Fibroblast of upper back skin (primary cell): ENCODE results near the gene ERN2.

Source experiments
- DNase-seq: peaks from one replicate; pipeline ENCODE4 v3.0.0-alpha.2; 2013

ERN2 gene

DNA sequence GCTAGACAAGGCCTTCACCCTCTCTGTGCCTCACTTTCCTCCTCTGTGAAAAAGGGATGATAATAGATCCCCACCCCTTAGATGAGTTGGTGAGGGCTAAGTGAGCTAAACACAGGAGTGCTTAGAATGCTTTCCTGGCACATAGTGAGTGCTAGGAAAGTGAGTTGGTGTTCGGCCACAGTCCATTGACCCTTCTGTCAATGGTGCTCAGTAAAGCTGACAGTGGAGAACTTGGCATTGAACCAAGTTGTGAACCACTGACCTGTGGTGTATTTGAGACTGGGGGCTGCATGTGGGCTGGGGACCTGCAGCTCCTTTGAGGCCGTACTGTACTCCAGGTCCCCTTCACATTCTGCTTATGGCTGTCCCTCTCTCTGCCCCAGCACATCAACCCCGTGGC, 29.5 kb downstream of the ERN2 start:
- DNase-seq, result no peak

DNA sequence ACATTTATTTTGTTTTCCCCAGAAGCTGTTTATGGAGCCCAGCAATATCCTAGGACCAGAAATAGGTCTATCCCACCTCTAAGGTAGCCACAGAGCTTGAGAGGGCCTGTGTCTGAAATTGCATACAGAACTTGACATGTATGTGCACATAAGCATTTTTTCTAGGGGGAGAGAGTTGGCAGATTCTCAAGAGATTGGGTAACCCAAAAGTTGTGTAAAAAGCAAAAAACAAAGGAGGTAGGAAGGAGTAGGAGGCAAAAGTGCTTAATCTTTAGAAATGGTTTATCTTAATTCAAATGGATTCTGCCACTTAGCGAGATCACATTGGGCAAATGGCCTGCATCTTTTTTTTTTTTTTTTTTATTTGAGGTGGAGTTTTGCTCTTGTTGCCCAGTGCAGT, 30.8 kb downstream of the ERN2 start:
- DNase-seq, result peak; percentile 13

DNA sequence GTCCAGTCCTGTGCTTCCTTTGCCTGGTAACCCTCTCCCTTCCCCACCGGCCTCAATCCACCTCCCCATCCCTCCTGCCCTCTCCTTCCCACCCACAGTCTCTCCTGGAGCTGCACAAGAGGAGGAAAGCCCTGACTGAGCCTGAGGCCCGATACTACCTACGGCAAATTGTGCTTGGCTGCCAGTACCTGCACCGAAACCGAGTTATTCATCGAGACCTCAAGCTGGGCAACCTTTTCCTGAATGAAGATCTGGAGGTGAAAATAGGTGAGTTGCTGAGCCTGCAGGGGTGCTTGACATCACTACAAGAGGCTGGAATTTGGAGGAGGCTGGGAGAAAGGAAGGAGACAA, 33.1 kb downstream of the ERN2 start:
- no peak for DNase-seq

DNA sequence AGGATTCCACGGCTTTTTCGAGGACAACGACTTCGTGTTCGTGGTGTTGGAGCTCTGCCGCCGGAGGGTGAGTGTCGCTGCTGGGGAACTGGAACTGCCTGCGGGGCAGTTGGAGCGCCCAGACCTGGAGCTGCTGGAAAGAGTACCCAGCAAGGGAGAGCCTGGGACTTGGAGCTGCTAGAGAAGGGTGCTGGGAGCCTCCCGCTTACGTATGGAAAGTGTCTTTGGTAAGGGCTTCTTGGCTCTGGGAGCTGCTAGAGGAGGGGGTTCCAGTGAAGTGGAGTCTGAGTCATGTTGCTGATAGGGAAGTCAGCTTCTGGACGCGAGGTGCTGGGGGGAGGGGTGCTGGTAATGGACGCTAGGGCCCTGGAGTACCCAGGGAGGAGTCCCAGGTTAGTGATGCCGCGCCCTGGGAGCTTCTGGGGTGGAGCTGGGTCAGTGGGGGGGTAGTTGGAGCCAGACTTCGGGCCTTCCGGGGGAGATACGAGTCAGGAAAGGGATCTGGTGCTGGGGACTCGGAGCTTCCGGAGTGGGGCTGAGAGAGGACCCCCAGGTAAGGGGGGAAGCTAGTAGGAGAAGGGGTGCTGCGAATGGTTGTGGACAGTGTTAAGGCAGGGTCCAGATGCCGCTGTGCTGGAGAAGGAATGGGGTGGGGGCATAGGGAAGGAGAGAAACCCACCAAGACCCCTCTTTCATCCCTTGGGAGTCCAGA, 33.6 kb downstream of the ERN2 start:
- DNase-seq, result peak; percentile 23

DNA sequence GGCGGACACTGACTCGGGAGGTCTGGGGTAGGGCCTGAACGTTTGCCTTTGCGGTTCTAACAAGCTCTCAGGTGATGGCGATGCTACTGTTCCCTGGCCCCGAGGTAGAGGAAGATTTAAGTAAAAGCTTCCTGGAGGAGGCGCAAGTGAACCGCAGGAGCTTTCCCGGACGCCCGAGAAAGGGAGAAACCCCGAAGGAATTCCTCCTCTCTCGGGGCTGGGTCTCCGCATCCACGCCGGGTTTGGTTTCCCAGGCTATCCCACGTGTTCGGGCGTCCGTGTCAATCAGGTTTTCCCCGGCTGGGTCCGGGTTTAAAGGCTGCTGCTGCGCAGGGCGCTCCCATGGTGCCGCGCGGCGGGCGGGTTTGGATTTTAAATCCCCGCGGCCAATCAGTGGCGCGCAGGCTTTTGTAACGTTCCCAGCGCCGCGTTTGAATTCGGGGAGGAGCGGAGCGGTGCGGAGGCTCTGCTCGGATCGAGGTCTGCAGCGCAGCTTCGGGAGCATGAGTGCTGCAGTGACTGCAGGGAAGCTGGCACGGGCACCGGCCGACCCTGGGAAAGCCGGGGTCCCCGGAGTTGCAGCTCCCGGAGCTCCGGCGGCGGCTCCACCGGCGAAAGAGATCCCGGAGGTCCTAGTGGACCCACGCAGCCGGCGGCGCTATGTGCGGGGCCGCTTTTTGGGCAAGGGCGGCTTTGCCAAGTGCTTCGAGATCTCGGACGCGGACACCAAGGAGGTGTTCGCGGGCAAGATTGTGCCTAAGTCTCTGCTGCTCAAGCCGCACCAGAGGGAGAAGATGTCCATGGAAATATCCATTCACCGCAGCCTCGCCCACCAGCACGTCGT, 34.4 kb downstream of the ERN2 start, which contains the start of gene PLK1:
TSS of gene PLK1 (plus strand) at position 460 of the 844 bp plus-strand sequence. CDS start at position 504, 44 bp downstream.
- DNase-seq, result peak; percentile 77

DNA sequence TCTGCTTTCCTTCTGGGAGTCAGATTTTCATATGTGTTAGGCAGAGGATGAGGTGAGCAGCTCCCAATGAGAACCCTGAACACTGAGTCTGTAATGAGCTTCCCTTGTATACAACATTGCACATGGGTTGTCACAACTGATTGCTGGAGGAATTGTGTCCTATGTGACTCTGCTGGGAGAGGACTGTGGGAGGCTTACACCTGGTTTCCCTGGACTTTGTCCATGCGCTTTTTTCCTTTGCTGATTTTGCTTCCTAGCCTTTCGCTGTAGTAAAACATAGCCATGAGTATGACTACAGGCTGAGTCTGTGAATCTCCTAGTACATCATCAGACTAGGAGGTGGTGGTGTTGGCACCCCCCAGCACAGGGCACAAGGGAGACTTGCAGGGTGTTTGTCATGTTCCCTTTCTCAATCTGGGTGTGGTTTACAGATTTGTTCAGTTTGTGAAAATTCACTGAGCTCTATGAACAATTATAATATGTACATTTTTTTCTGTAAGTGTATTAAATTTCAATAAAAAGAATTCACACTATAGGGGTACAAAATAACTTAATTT, 36.0 kb downstream of the ERN2 start:
- DNase-seq, result no peak

DNA sequence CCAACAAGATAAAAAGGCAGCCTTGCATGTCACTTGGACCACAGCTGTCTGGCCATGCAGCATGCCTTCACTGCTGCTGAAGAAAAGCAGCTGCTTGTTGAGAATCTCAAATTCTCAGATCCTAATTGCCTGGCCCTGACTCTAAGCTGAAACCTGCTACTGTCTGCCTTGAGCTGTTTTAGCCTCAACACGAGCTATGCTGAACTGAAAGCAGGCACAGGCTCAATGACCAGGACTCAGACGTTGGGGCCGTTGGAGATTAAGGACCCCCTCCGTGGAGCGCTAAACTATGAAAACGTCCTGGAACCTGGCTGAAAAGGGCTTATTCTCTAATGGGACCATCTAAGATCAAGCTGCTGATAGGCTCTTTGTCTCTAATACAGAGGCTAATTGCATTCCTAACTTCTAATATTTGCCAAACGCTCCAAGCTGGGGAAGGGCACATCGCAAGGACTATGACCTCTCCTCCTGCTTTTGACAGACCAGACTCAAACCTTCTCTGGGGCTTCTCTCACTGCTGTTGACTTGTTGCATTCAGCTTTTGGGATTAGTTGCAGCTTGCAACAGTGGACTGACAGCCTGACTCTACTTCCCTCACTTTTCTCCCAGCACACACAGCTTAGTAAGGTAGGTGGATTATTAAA, 38.9 kb downstream of the ERN2 start:
- no peak for DNase-seq

DNA sequence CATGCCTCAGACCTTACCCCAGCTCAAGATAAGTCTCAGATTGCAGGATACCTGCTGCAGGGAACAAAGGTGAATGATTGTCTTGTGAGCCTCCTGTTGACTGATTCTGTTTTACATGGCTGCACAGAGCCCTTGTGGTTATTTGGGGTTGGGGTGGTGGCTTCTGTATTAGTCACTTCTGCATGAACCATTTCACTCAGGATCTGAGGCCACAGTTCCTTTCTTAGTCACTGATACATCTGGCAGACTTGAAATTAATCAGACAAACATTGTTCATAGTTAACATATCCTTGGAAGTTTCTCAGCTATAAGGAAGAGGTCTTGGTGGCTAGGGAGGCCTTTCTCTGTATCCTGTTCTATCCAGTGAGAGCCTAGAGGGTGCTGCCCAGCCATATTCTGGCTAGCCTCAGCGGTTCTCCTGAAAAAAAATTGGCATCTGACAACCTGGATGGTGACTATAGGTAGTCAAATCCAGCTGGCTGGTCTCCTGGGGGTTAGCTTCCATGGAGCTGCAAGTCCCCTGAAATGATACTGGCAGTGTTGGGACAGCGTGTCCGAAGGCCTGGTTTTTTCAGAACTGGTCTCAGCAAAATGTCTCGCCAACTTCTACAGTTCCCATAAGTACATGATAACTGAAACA, 42.8 kb downstream of the ERN2 start:
- DNase-seq, result peak; percentile 85

DNA sequence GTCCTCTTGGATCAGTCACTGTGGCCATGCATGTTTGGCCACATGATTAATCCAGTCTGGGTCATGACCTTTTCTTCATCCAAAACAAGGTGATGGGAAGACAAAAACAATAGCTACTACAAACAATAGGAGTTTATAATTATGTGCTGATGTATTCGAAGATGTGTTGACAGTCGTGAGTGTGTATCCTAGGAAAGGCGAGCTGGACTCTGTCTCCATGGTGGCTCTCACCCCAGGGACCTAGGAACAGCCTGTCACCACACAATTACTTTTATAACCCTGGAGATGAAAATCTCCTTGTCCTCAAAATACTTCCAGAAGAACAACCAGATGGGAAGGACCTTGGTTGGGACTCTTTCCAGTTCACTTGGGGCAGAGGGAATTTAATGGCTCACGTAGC, 44.1 kb downstream of the ERN2 start:
- no peak for DNase-seq

DNA sequence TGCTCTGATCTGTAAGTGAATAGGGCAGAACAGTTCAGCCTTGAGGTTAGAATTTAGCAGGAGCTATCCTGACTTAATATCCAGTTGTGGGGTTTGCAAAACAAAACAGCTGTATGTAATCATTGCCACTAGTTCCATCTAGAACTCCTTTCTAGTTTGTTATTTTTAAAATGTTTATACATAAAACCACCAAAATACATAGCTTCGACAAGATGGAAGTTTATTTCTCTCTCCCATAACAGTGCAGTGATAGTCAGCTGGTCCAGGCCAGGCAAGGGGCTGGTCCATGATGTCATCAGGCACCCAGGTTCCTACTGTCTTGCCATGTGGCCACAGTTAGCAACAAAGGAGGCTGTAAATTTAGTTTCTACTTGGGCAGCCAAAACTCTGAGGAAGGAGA, 44.8 kb downstream of the ERN2 start:
- DNase-seq, result no peak

DNA sequence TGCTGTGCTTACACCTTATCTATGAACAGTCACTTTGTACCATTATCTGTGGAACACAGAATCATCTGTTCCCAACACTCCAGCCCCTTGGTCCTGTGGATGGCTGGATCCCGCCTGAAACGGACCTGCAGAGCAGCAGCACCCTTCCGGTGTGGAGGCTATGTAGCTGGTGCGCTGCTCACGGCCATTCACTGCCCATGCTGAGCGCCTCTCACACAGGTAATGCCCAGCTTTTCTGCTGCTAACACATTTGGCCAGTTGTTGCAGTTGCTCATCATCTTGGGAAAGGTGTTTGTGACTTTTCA, 45.7 kb downstream of the ERN2 start:
- DNase-seq, result no peak

DNA sequence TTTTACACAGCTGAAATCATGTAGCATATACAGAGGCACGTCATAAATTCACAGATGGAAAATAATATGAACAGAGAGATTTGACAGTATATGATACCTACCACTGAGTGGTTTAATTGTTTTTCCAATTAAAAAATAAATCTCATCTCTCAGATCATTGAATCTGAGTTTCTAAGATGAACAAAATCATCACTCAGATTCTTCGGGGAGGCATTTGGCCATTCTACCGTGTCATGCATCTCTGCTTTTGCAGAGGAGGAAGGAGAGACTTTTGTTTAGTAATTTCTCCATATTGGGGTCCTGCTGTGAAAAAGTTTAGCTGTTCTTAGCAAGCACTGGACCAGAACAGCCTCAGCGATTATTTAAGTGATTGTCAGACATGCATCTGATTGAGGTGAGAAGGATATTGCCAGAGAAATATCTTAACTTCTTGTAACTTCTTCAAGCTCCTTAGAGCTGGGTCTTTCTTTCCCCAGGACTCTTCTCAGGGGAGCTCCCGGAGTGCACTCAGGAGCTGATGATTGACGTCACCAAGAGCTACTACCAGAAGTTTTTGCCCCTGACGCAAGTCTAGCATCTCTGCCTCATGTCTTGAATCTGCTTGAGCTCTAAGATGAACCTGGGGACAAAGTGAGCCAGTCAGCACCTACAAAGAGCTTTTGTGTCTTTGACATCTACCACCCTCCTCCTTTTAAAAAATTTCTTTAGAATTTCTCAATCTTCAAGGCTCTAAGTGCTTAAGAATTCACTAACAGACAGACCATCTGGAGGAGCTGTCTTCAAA, 46.3 kb downstream of the ERN2 start:
- DNase-seq, result no peak

DNA sequence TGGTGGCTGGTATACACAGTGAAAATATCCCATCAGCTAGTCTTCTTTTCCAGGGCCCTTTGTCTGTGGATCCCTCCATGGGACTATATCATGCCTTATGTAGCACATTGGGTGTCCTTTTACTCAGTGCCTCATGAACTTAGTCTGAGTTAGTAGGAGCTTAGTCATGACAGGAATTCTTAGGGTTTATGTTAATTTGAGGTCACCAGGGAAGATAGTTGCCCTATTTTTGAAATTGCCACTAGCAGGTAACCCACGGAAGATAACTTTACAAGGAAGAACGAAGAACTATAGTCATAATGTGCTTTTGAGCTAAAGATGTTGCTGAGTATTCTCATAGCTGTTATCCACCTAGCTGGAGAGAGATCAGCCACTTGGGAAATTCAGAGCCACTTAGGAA, 49.1 kb downstream of the ERN2 start:
- no peak for DNase-seq

DNA sequence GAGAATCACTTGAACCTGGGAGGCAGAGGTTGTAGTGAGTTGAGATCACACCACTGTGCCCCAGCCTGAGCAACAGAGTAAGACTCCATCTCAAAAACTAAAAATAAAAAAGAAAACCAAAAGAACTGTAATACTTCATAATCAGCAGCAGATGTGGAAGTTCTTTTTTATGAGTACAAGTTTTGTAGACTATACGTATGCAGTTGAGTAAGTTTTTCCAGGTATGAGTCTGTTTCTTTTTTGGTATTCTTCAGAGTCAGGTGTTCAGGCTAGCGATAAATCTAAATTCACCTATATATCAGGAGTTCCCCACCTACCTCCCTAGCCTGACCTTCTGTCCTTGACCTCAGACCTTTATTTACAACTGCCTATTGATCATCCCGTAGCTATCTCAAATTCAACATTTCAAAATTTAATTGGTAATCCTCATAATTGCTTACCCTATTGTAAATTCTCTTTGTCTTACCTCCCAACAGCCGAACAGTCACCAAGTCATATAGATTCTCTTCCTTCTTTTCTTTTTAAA, 61.0 kb downstream of the ERN2 start:
- DNase-seq, result no peak

DNA sequence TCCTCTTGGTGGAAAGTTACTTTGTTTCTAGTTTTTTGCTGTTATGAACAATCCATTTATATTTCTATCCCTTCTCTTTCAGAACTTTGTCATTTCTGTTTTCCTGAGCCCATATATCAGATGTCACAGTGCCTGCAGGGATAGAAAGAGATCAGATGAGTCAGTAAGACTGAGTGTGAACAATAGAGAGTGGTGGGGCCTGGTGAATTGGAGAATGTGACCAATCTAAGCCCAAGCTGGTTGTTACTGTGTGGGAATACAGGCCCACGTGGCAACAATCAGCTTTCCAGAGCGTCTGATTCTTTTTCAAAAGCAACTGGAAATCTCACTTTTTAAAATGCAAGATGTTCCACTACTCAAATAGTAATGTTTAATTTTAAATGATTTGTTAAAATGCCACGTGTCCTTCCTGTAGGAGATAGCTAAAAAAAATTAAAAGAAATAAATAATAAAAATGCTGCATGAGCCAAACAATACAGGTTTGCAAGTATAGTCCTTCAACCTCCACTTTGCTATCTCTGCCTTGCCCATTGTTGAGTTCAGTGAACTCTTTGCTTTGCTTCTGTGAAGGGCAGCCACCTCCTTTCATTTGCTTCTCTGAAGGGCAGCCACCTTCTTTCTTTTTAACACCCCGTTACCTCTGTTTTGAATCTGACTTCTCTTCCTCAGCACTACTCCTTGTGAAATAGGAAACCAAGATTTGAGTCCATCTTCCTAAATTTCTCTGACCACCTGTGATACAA, 62.2 kb downstream of the ERN2 start:
- DNase-seq, result no peak

DNA sequence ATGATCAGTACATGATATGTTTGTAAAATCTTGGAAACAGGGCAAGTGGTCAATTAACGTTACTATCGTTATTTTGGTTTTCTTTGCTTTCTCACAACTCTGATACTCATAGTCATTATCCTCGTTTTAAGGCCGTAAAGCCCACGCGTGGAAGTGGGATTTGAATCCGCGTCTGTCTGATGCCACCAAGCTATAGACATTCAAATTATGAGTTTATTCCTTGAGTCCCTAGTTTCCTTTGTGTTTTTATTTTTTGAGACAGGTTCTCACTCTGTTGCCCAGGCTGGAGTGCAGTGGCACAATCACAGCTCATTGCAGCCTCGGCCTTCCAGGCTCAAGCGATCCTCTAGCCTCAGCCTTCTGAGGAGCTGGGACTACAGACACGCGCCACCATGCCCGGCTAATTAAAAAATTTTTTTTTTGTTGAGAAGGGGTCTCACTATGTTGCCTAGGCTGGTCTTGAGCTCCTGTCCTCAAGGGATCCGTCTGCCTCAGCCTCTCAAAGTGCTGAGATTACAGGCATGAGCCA, 70.7 kb downstream of the ERN2 start:
- DNase-seq, result no peak

DNA sequence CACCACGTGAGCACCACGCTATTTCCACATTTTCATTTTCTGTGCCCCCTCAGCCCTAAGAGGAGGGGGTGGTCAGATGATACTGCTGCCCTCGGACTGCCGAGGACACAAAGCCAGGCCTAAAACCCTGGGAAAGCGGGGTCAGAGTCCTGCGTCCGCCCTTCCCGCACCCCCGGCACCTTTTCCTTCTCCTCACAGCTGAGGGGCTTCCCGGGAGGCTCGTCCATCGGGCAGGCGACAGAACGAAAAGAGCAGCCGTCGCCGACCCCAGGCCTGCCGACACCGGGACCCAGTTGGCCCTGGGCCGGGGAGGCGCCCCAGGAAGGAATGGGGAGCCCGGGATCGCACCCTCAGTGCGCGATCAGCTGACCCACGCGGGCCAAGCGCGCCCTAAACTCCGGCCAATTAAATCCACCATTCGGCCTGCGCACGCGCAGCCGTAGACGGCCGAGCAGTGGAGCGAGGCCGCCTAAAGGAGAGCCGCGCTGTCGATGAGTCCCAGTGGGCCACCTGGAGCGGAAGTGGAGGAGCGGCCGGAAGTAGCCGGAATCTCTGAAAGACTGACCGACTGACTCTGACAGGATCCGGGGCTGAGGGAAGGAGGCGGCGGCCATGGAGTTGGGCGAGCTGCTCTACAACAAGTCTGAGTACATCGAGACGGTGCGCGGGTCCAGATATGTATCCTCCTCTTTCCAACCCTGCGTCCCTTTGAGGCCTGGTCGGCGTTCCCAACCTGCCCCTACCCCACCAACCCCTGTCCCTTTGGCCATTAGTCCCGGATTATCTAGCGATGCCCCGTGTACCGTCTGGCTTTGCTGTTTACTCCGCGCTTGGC, 71.9 kb downstream of the ERN2 start, which contains the start of the genes DCTN5 and PALB2:
TSS of gene DCTN5 (plus strand) at position 536 of the 835 bp plus-strand sequence. CDS start at position 613, 77 bp downstream.
TSS of gene PALB2 (minus strand) at position 380 of the 835 bp plus-strand sequence. CDS start at position 227, 153 bp downstream.
- DNase-seq, result peak; percentile 93

DNA sequence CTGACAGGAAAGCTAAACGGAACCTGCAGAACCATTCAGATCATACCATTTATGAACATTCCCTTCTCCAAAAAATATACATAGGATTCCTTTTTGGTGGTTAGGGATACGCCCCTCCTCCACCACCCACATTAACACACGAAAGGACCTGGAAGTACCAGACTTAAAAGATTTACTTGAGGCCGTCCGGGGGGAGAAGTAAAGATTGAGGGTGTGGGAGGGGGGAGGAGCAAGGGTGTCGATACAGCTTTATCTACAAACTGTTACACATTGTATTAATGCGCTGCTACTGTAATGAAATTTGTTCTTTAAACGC, 72.4 kb downstream of the ERN2 start:
- DNase-seq, result no peak
